HepG2 (cell line): ENCODE data around the gene PRKCE. TPM values are rescaled to one million over a fixed set of nuclear protein-coding genes. Genes with fewer than 3 reads are reported as not detected.

Experiments used
- ARHGAP35 ChIP-seq: sonication (generic); formaldehyde crosslinking; IDR thresholded peaks from 2 replicates; pipeline ENCODE4 v1.9.0; 2022; ENCODE audit warnings: mild to moderate bottlenecking, inconsistent platforms, moderate library complexity, missing genetic modification reagents, borderline replicate concordance
- MEF2D ChIP-seq: sonication (generic); formaldehyde crosslinking; IDR thresholded peaks from 2 replicates; pipeline ENCODE4 v1.5.1; 2020; ENCODE audit warnings: mild to moderate bottlenecking, missing genetic modification reagents
- RBM39 ChIP-seq: fragments of 200-400 bp; formaldehyde crosslinking; IDR thresholded peaks from one replicate; pipeline ENCODE4 v1.6.1; 2018; ENCODE audit warnings: antibody characterized with exemption, mild to moderate bottlenecking, low read depth, low read length; ENCODE audit not compliant: poor library complexity, severe bottlenecking
- RCOR2 ChIP-seq: IDR thresholded peaks from 2 replicates; pipeline ENCODE4 v1.6.1; 2016; ENCODE audit warnings: missing biosample characterization, missing genetic modification reagents
- SIX4 ChIP-seq: sonication (generic); formaldehyde crosslinking; IDR thresholded peaks from 2 replicates; pipeline ENCODE4 v1.4.0; 2020; ENCODE audit warnings: missing genetic modification reagents
- U2AF1 ChIP-seq: fragments of 200-400 bp; formaldehyde crosslinking; optimal IDR thresholded peaks from 2 replicates; pipeline ENCODE3; 2017; ENCODE audit warnings: mild to moderate bottlenecking, low read depth, low read length
- ZFP41 ChIP-seq: sonication (generic); formaldehyde crosslinking; IDR thresholded peaks from 2 replicates; pipeline ENCODE4 v1.4.0; 2020; ENCODE audit warnings: mild to moderate bottlenecking, missing genetic modification reagents, borderline replicate concordance
- ZIK1 ChIP-seq: sonication (generic); formaldehyde crosslinking; IDR thresholded peaks from 2 replicates; pipeline ENCODE4 v1.5.0; 2020; ENCODE audit warnings: mild to moderate bottlenecking, low read depth, missing genetic modification reagents, borderline replicate concordance
- ZNF263 ChIP-seq: sonication (generic); formaldehyde crosslinking; IDR thresholded peaks from 2 replicates; pipeline ENCODE4 v1.4.0; 2020; ENCODE audit warnings: missing genetic modification reagents
- ZNF34 ChIP-seq: sonication (generic); formaldehyde crosslinking; IDR thresholded peaks from 2 replicates; pipeline ENCODE4 v1.4.0; 2020; ENCODE audit warnings: mild to moderate bottlenecking, missing genetic modification reagents, borderline replicate concordance
- ZNF549 ChIP-seq: sonication (generic); formaldehyde crosslinking; IDR thresholded peaks from 2 replicates; pipeline ENCODE4 v1.5.0; 2020; ENCODE audit warnings: missing genetic modification reagents
- polyA plus RNA-seq, 8 experiments: library from polyadenylated mRNA; depleted of rRNA in 3 of 8; stranded (reverse) in 7 of 8; unstranded in 1 of 8; fragments of >200 nt; fragmentation: Illumina TruSeq in 4 of 8; extraction: Trizol in 4 of 8; gene quantifications; 2 replicates each; pipeline versions ENCODE4 v1.2.1 to v1.2.3, GENCODE V29; 2011 to 2016; ENCODE audit warnings: low read depth in 4 of 8, missing spikeins in 1 of 8, mixed read lengths in 1 of 8; ENCODE audit not compliant: insufficient read depth in 1 of 8
- total RNA-seq, 5 experiments: library from RNA; depleted of rRNA; stranded (reverse); fragments of >200 nt; fragmentation: Illumina TruSeq; extraction: Trizol; gene quantifications; 2 replicates each; pipeline ENCODE4 v1.2.3, GENCODE V29; 2016; ENCODE audit warnings: low read depth in 1 of 5
- TF ChIP-seq, protein P1 (sequence below): sonication (generic); formaldehyde crosslinking; conservative IDR thresholded peaks from 2 replicates; pipeline ENCODE4 v1.4.0; 2020; ENCODE audit warnings: missing genetic modification reagents
- TF ChIP-seq, protein P2 (sequence below): sonication (generic); formaldehyde crosslinking; conservative IDR thresholded peaks from 2 replicates; pipeline ENCODE4 v1.4.0; 2020; ENCODE audit warnings: missing genetic modification reagents
- TF ChIP-seq, protein P3 (sequence below): sonication (generic); formaldehyde crosslinking; IDR thresholded peaks from 2 replicates; pipeline ENCODE4 v1.4.0; 2020; ENCODE audit warnings: mild to moderate bottlenecking, missing genetic modification reagents
- TF ChIP-seq, protein P4 (sequence below): sonication (generic); formaldehyde crosslinking; IDR thresholded peaks from 2 replicates; pipeline ENCODE4 v1.8.1; 2023; ENCODE audit warnings: missing genetic modification reagents, inconsistent platforms, borderline replicate concordance
- TF ChIP-seq, protein P5 (sequence below): sonication (generic); formaldehyde crosslinking; conservative IDR thresholded peaks from 2 replicates; pipeline ENCODE4 v1.5.0; 2020; ENCODE audit warnings: missing genetic modification reagents
- TF ChIP-seq, protein P6 (sequence below): sonication (generic); formaldehyde crosslinking; IDR thresholded peaks from 2 replicates; pipeline ENCODE4 v1.5.0; 2020; ENCODE audit warnings: mild to moderate bottlenecking, missing genetic modification reagents

Gene PRKCE
- total and polyA plus RNA-seq, 2 of the 13 experiments (the other 11 are each of a cell fraction or from before 2014, with no cell fraction given), result 1.0 to 3.9 TPM

DNA sequence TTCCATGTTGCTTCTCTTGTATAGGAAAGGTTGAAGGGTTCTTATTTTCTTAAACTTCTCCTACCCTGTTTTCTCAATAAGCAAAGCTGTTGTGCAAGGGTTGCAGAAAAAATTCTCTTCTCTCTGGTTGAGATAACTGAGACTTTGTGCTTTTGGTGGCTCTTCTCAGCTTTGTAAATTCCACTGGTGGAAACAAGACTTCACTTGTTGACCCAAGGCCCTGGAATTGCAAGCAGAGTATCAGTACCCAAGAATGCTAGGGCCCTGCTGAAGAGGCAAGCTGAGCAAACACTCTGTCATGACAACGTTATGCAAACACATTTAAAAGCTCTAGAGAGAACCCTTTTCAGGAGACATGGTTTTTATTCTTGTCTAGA is 351.0 kb downstream of the PRKCE start (continued):
- TF ChIP-seq, protein P1, sequence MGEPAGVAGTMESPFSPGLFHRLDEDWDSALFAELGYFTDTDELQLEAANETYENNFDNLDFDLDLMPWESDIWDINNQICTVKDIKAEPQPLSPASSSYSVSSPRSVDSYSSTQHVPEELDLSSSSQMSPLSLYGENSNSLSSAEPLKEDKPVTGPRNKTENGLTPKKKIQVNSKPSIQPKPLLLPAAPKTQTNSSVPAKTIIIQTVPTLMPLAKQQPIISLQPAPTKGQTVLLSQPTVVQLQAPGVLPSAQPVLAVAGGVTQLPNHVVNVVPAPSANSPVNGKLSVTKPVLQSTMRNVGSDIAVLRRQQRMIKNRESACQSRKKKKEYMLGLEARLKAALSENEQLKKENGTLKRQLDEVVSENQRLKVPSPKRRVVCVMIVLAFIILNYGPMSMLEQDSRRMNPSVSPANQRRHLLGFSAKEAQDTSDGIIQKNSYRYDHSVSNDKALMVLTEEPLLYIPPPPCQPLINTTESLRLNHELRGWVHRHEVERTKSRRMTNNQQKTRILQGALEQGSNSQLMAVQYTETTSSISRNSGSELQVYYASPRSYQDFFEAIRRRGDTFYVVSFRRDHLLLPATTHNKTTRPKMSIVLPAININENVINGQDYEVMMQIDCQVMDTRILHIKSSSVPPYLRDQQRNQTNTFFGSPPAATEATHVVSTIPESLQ (CRISPR knock-in tag), result no peak
- TF ChIP-seq SIX4 (CRISPR knock-in tag) (no peak), ZFP41 (no peak), RCOR2 (CRISPR knock-in tag) (0 out of 2 replicates have a peak, but pooled peaks have one; percentile 50), ZIK1 (CRISPR knock-in tag) (no peak), RBM39 (no peak), ZNF34 (CRISPR knock-in tag) (no peak), ZNF549 (CRISPR knock-in tag) (no peak), MEF2D (CRISPR knock-in tag) (no peak), ARHGAP35 (no peak), ZNF263 (CRISPR knock-in tag) (no peak), U2AF1 (no peak)
- TF ChIP-seq, protein P2, sequence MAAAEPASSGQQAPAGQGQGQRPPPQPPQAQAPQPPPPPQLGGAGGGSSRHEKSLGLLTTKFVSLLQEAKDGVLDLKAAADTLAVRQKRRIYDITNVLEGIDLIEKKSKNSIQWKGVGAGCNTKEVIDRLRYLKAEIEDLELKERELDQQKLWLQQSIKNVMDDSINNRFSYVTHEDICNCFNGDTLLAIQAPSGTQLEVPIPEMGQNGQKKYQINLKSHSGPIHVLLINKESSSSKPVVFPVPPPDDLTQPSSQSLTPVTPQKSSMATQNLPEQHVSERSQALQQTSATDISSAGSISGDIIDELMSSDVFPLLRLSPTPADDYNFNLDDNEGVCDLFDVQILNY (CRISPR knock-in tag), result no peak
- TF ChIP-seq, protein P3, sequence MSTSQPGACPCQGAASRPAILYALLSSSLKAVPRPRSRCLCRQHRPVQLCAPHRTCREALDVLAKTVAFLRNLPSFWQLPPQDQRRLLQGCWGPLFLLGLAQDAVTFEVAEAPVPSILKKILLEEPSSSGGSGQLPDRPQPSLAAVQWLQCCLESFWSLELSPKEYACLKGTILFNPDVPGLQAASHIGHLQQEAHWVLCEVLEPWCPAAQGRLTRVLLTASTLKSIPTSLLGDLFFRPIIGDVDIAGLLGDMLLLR, result no peak
- TF ChIP-seq, protein P4, sequence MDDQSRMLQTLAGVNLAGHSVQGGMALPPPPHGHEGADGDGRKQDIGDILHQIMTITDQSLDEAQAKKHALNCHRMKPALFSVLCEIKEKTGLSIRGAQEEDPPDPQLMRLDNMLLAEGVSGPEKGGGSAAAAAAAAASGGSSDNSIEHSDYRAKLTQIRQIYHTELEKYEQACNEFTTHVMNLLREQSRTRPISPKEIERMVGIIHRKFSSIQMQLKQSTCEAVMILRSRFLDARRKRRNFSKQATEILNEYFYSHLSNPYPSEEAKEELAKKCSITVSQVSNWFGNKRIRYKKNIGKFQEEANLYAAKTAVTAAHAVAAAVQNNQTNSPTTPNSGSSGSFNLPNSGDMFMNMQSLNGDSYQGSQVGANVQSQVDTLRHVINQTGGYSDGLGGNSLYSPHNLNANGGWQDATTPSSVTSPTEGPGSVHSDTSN (CRISPR knock-in tag), result no peak
- TF ChIP-seq, protein P5, sequence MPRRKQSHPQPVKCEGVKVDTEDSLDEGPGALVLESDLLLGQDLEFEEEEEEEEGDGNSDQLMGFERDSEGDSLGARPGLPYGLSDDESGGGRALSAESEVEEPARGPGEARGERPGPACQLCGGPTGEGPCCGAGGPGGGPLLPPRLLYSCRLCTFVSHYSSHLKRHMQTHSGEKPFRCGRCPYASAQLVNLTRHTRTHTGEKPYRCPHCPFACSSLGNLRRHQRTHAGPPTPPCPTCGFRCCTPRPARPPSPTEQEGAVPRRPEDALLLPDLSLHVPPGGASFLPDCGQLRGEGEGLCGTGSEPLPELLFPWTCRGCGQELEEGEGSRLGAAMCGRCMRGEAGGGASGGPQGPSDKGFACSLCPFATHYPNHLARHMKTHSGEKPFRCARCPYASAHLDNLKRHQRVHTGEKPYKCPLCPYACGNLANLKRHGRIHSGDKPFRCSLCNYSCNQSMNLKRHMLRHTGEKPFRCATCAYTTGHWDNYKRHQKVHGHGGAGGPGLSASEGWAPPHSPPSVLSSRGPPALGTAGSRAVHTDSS (CRISPR knock-in tag), result no peak
- TF ChIP-seq, protein P6, sequence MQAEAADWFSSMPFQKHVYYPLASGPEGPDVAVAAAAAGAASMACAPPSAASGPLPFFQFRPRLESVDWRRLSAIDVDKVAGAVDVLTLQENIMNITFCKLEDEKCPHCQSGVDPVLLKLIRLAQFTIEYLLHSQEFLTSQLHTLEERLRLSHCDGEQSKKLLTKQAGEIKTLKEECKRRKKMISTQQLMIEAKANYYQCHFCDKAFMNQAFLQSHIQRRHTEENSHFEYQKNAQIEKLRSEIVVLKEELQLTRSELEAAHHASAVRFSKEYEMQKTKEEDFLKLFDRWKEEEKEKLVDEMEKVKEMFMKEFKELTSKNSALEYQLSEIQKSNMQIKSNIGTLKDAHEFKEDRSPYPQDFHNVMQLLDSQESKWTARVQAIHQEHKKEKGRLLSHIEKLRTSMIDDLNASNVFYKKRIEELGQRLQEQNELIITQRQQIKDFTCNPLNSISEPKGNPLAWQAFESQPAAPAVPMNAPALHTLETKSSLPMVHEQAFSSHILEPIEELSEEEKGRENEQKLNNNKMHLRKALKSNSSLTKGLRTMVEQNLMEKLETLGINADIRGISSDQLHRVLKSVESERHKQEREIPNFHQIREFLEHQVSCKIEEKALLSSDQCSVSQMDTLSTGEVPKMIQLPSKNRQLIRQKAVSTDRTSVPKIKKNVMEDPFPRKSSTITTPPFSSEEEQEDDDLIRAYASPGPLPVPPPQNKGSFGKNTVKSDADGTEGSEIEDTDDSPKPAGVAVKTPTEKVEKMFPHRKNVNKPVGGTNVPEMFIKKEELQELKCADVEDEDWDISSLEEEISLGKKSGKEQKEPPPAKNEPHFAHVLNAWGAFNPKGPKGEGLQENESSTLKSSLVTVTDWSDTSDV (CRISPR knock-in tag), result no peak
